CD4-positive, alpha-beta memory T cell (primary cell): ENCODE results near the gene NRG3. TPM values are rescaled to one million over a fixed set of nuclear protein-coding genes. Genes with fewer than 3 reads are reported as not detected.

ENCODE experiments used
- CTCF ChIA-PET: fragments of 350-600 bp; sonication (Branson Sonifier 250); formaldehyde crosslinking; loops from one replicate; lab custom pipeline; 2021; ENCODE audit warnings: inconsistent platforms; ENCODE audit not compliant: partially characterized antibody; lab: Charles Lee
- POLR2A ChIA-PET: fragments of 350-600 bp; sonication (Branson Sonifier 250); formaldehyde crosslinking; loops from one replicate; lab custom pipeline; 2021; ENCODE audit not compliant: partially characterized antibody; lab: Charles Lee
- DNase-seq, 5 donors: peaks; one replicate each; pipeline versions ENCODE4 v3.0.0 to v3.0.0-alpha.2; 2020 to 2022; ENCODE audit warnings: mixed read lengths in 1 of 5
- H3K27ac ChIP-seq: one replicate; pipeline ENCODE4 v1.7.0; 2013; ENCODE audit warnings: low read depth, low read length
- H3K27me3 ChIP-seq: 2 replicates; pipeline ENCODE4 v1.7.0; 2013; ENCODE audit warnings: mild to moderate bottlenecking, low read length, moderate library complexity; ENCODE audit not compliant: insufficient read depth
- H3K36me3 ChIP-seq: 2 replicates; pipeline ENCODE4 v1.7.0; 2013; ENCODE audit warnings: mild to moderate bottlenecking, low read length, moderate library complexity; ENCODE audit not compliant: insufficient read depth
- H3K4me1 ChIP-seq: 2 replicates; pipeline ENCODE4 v1.7.0; 2013; ENCODE audit warnings: mild to moderate bottlenecking, low read length, moderate library complexity; ENCODE audit not compliant: insufficient read depth
- H3K4me3 ChIP-seq, 2 donors: one replicate each; pipeline ENCODE4 v1.7.0; 2013; ENCODE audit warnings: low read length in 2 of 2, mild to moderate bottlenecking in 1 of 2
- H3K9me3 ChIP-seq, 2 donors: one replicate each; pipeline ENCODE4 v1.7.0; 2013; ENCODE audit warnings: low read length in 2 of 2, control low read depth in 1 of 2; ENCODE audit not compliant: control insufficient read depth in 1 of 2
- H3K27ac Mint-ChIP-seq, 7 donors: one replicate each; pipeline ENCODE4 v1.8.0; 2020 to 2021; ENCODE audit warnings: mixed read lengths in 7 of 7, mild to moderate bottlenecking in 6 of 7, inconsistent platforms in 3 of 7, moderate library complexity in 3 of 7
- H3K27me3 Mint-ChIP-seq, 2 donors: one replicate each; pipeline ENCODE4 v1.8.0; 2020 to 2021; ENCODE audit warnings: mixed read lengths in 2 of 2
- H3K36me3 Mint-ChIP-seq, 2 donors: one replicate each; pipeline ENCODE4 v1.8.0; 2020 to 2021; ENCODE audit warnings: mixed read lengths in 2 of 2, inconsistent platforms in 1 of 2, mild to moderate bottlenecking in 1 of 2
- H3K4me1 Mint-ChIP-seq, 4 donors: one replicate each; pipeline ENCODE4 v1.8.0; 2020 to 2021; ENCODE audit warnings: mixed read lengths in 4 of 4, mild to moderate bottlenecking in 1 of 4
- H3K4me3 Mint-ChIP-seq, 8 donors: one replicate each; pipeline ENCODE4 v1.8.0; 2020 to 2021; ENCODE audit warnings: mixed read lengths in 8 of 8, mild to moderate bottlenecking in 7 of 8, moderate library complexity in 6 of 8, inconsistent platforms in 3 of 8
- H3K9me3 Mint-ChIP-seq, 8 donors: one replicate each; pipeline ENCODE4 v1.8.0; 2020 to 2021; ENCODE audit warnings: mixed read lengths in 8 of 8, mild to moderate bottlenecking in 5 of 8, inconsistent platforms in 3 of 8, moderate library complexity in 1 of 8
- intact Hi-C: fragments of 100-400 bp; cut with micrococcal nuclease; formaldehyde crosslinking; loops from one replicate; pipeline ENCODE4 v1.15.1; 2023
- polyA plus RNA-seq, 2 donors: library from polyadenylated mRNA; unstranded; fragments of 300-500 nt; fragmentation: Illumina TruSeq; gene quantifications; one replicate each; pipeline ENCODE4 v1.2.3, GENCODE V29; 2021
- total RNA-seq, 2 experiments: library from RNA; stranded (reverse); gene quantifications; one replicate each; pipeline ENCODE4 v1.2.3, GENCODE V29; 2021

NRG3 gene
- total and polyA plus RNA-seq, 4 experiments from 2014 or later = not detected

GRCh38 chr10:82932451-82932850, 1057.5 kb downstream of the NRG3 start:
- Histone ChIP-seq H3K27ac (no peak overlapping the region), H3K4me1 (no peaks in the 10 kb centered on the region)
- POLR2A ChIA-PET = no interaction called here

GRCh38 chr10:82934429-82934828, 1059.4 kb downstream of the NRG3 start:
- Histone ChIP-seq H3K9me3 (no peaks in the 10 kb centered on the region), H3K4me3 (no peak overlapping the region), H3K27me3 (no peaks in the 10 kb centered on the region), H3K36me3 (no peaks in the 10 kb centered on the region), H3K27ac (no peak overlapping the region), H3K4me1 (no peaks in the 10 kb centered on the region)
- Mint-ChIP-seq H3K4me3 (no peak overlapping the region), H3K4me1 (no peaks in the 10 kb centered on the region), H3K27me3 (peaks cover 0 to 1% of the 10 kb centered on the region in 2 donors), H3K9me3 (peaks cover 0 to 8% (median 4%) of the 10 kb centered on the region in 8 donors), H3K27ac (no peak overlapping the region), H3K36me3 (no peaks in the 10 kb centered on the region)
- ChIA-PET CTCF (no interaction called here), POLR2A (no interaction called here)
- intact Hi-C loops = no loop called here
- no peak for DNase-seq

More at GRCh38 chr10:82932451-82932850, 1057.5 kb downstream of the NRG3 start:
- intact Hi-C loops = no loop called here
- DNase-seq = no peak
- Histone ChIP-seq H3K36me3 (no peaks in the 10 kb centered on the region), H3K27me3 (no peaks in the 10 kb centered on the region), H3K9me3 (no peaks in the 10 kb centered on the region), H3K4me3 (no peak overlapping the region)
- no peaks in the 10 kb centered on the region for H3K4me1 Mint-ChIP-seq
- no peaks in the 10 kb centered on the region for H3K36me3 Mint-ChIP-seq
- H3K27me3 Mint-ChIP-seq = peaks cover 0 to 1% of the 10 kb centered on the region in 2 donors
- no peak overlapping the region for H3K27ac Mint-ChIP-seq
- no peak overlapping the region for H3K4me3 Mint-ChIP-seq
- peaks cover 0 to 11% (median 5%) of the 10 kb centered on the region in 8 donors for H3K9me3 Mint-ChIP-seq
- CTCF ChIA-PET = no interaction called here

- no peak for DNase-seq
These were observed 1060.0 kb downstream of the NRG3 start for GRCh38 chr10:82934947-82935346.

DNA sequence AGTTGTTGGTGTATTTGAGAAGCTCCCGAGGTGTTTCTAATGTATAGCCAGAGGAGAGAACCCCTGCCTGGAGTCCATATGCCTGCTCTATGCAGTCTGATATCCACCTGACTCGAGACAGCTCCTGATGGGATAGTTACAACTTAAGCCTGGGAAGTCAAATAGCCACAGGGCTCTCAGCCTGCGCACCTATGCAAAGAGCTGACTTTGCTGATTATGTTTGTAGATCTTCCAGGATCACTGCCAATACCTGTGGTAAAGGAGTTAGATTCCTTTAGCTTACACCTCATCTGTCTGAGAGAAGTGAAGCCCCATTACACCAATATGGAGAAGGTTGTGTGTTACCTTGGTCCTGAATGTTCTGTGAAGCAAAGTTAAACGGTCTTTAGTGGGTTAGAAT, 1063.3 kb downstream of the NRG3 start:
- Mint-ChIP-seq H3K4me1 (no peaks in the 10 kb centered on the region), H3K4me3 (no peak overlapping the region), H3K27ac (no peak overlapping the region), H3K9me3 (peaks cover 0 to 4% (median 2%) of the 10 kb centered on the region in 8 donors), H3K36me3 (no peaks in the 10 kb centered on the region), H3K27me3 (no peaks in the 10 kb centered on the region)
- Histone ChIP-seq H3K4me1 (no peaks in the 10 kb centered on the region), H3K27me3 (no peaks in the 10 kb centered on the region), H3K36me3 (no peaks in the 10 kb centered on the region), H3K4me3 (no peak overlapping the region), H3K9me3 (no peaks in the 10 kb centered on the region), H3K27ac (no peak overlapping the region)
- CTCF ChIA-PET = no interaction called here
- DNase-seq = no peak
- POLR2A ChIA-PET = no interaction called here
- intact Hi-C loops = no loop called here

More at GRCh38 chr10:82934947-82935346, 1060.0 kb downstream of the NRG3 start:
- H3K36me3 Mint-ChIP-seq = no peaks in the 10 kb centered on the region
- Histone ChIP-seq H3K36me3 (no peaks in the 10 kb centered on the region), H3K4me1 (no peaks in the 10 kb centered on the region), H3K4me3 (no peak overlapping the region), H3K9me3 (no peaks in the 10 kb centered on the region), H3K27ac (no peak overlapping the region), H3K27me3 (no peaks in the 10 kb centered on the region)
- POLR2A ChIA-PET = no interaction called here
- H3K4me1 Mint-ChIP-seq = no peaks in the 10 kb centered on the region
- CTCF ChIA-PET = no interaction called here
- peaks cover 0 to 1% of the 10 kb centered on the region in 2 donors for H3K27me3 Mint-ChIP-seq
- H3K27ac Mint-ChIP-seq = no peak overlapping the region
- H3K9me3 Mint-ChIP-seq = peaks cover 0 to 10% (median 4%) of the 10 kb centered on the region in 8 donors
- intact Hi-C loops = no loop called here
- no peak overlapping the region for H3K4me3 Mint-ChIP-seq

- CTCF ChIA-PET = no interaction called here
- Mint-ChIP-seq H3K36me3 (no peaks in the 10 kb centered on the region), H3K27me3 (no peaks in the 10 kb centered on the region), H3K4me3 (no peak overlapping the region), H3K27ac (no peak overlapping the region), H3K9me3 (peaks cover 0 to 12% (median 9%) of the 10 kb centered on the region in 8 donors), H3K4me1 (no peaks in the 10 kb centered on the region)
- Histone ChIP-seq H3K27me3 (no peaks in the 10 kb centered on the region), H3K9me3 (no peaks in the 10 kb centered on the region), H3K4me3 (no peak overlapping the region), H3K27ac (no peak overlapping the region), H3K4me1 (no peaks in the 10 kb centered on the region), H3K36me3 (no peaks in the 10 kb centered on the region)
- intact Hi-C loops = no loop called here
- POLR2A ChIA-PET = interaction anchor here (0.6 kb wide), 1 partner anchor 1004 kb away, joined by 3 read pairs; no protein-coding TSS in a partner anchor
- DNase-seq = no peak
These were observed 1067.5 kb downstream of the NRG3 start for GRCh38 chr10:82942286-82943099.

GRCh38 chr10:82943142-82943541, 1068.1 kb downstream of the NRG3 start:
- no peak overlapping the region for H3K4me3 Mint-ChIP-seq
- intact Hi-C loops = no loop called here
- CTCF ChIA-PET = no interaction called here

DNA sequence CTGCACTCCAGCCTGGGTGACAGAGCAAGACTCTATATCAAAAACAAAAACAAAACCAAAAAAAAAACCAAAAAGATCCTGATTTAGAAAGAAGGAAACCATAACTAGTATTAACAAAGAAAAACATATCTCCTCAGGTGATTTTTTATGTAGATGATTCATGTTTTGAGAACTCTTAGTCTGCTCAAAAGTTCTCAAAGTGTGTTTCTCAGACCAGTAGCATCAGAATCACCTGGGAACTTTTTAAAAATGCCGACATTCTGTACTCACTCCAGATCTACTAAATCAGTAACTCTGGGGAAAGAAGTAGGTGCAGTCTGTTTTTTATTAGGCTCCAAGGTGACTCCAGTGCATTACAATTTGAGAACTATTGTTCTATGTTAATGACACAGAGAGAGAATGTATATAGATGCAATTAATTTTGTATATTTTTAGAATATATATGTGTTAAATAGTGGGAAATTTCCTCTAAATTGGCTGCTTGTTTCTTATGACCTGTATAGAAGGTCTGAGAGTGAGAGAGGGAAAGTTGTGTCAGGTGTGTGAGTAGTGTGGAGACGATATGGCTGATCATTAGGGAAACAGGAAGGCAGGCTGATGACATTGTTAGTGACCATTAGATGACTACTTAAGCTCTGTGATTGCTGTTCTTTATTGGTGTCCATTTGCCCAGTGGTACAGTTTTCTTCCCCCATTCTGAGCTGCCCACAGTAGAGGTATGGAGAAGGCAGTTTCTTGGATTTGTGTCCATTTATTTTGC, 1075.0 kb downstream of the NRG3 start:
- no peaks in the 10 kb centered on the region for H3K36me3 ChIP-seq
- ChIA-PET POLR2A (no interaction called here), CTCF (no interaction called here)
- intact Hi-C loops = no loop called here
- H3K4me1 Mint-ChIP-seq = no peaks in the 10 kb centered on the region
- H3K4me3 ChIP-seq = no peak overlapping the region
- H3K27me3 ChIP-seq = no peaks in the 10 kb centered on the region
- no peak for DNase-seq
- no peak overlapping the region for H3K27ac Mint-ChIP-seq
- H3K9me3 ChIP-seq = no peaks in the 10 kb centered on the region
- H3K36me3 Mint-ChIP-seq = no peaks in the 10 kb centered on the region
- no peak overlapping the region for H3K4me3 Mint-ChIP-seq
- no peaks in the 10 kb centered on the region for H3K27me3 Mint-ChIP-seq
- H3K9me3 Mint-ChIP-seq = peaks cover 0 to 13% (median 4%) of the 10 kb centered on the region in 8 donors
- no peak overlapping the region for H3K27ac ChIP-seq
- H3K4me1 ChIP-seq = no peaks in the 10 kb centered on the region

More at GRCh38 chr10:82943142-82943541, 1068.1 kb downstream of the NRG3 start:
- no peaks in the 10 kb centered on the region for H3K4me1 Mint-ChIP-seq
- Histone ChIP-seq H3K27ac (no peak overlapping the region), H3K36me3 (no peaks in the 10 kb centered on the region), H3K9me3 (no peaks in the 10 kb centered on the region), H3K4me3 (no peak overlapping the region), H3K27me3 (no peaks in the 10 kb centered on the region), H3K4me1 (no peaks in the 10 kb centered on the region)
- DNase-seq = no peak
- H3K27ac Mint-ChIP-seq = no peak overlapping the region
- no peaks in the 10 kb centered on the region for H3K27me3 Mint-ChIP-seq
- POLR2A ChIA-PET = no interaction called here
- no peaks in the 10 kb centered on the region for H3K36me3 Mint-ChIP-seq
- peaks cover 0 to 12% (median 7%) of the 10 kb centered on the region in 8 donors for H3K9me3 Mint-ChIP-seq
